ENCODE measurements around the gene PITPNC1. TPM values are rescaled to one million over a fixed set of nuclear protein-coding genes. Genes with fewer than 3 reads are reported as not detected.

The PITPNC1 gene
- total RNA-seq, 1 donor from 2014 or later = 8.1 TPM

DNA sequence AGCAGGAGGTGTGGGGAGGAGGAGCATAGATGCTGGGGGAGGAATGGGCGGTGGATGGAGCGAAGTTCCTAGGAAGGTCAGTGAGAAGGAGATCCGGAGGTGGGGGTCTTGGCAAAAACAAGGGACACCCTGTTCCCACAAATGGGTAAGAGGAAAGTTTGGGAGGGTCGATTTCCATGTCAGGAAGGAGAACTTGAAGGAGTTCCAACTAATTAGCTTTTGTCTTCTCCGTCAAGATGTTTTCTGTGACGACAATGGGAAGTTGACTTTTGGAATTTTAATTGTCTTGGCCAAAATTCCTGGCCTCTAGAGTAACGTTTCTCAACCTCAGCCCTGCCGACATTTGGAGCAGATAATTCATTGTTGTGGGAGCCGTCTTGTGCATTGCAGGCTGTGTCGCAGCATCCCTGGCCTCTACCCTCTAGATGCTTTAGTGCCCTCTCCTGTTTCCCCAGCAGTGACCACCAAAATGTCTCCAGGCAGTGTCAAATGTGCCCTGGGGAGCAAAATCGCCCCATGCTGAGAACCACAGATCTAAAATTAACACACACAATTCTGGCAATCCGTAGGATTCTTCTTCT is 97.1 kb downstream of the PITPNC1 start:
- no peak overlapping the region for H3K4me3 ChIP-seq
- TF ChIP-seq POLR2A (IDR thresholded peaks at IDR 0.05) = no peak
- TF ChIP-seq POLR2AphosphoS5 (IDR thresholded peaks at IDR 0.05; ENCODE audit: insufficient read depth in 1 of 2, low read depth in 1 of 2) = peak in 1 of 2 donors; percentile 61
- no peak for DNase-seq (ENCODE audit: extremely low spot score in 2 of 2)
- H3K27ac ChIP-seq = peak overlapping the region; percentile 54
- H3K9me3 ChIP-seq = no peaks in the 10 kb centered on the region
- no peaks in the 10 kb centered on the region for H3K27me3 ChIP-seq
- intact Hi-C loops (cut with DNase I) = loop anchor here (10.0 kb wide), 1 partner anchor 99 kb away; the partner anchor contains the start of gene PITPNC1
- H3K4me1 ChIP-seq = peaks cover 34% of the 10 kb centered on the region
- H3K36me3 ChIP-seq = no peaks in the 10 kb centered on the region

DNA sequence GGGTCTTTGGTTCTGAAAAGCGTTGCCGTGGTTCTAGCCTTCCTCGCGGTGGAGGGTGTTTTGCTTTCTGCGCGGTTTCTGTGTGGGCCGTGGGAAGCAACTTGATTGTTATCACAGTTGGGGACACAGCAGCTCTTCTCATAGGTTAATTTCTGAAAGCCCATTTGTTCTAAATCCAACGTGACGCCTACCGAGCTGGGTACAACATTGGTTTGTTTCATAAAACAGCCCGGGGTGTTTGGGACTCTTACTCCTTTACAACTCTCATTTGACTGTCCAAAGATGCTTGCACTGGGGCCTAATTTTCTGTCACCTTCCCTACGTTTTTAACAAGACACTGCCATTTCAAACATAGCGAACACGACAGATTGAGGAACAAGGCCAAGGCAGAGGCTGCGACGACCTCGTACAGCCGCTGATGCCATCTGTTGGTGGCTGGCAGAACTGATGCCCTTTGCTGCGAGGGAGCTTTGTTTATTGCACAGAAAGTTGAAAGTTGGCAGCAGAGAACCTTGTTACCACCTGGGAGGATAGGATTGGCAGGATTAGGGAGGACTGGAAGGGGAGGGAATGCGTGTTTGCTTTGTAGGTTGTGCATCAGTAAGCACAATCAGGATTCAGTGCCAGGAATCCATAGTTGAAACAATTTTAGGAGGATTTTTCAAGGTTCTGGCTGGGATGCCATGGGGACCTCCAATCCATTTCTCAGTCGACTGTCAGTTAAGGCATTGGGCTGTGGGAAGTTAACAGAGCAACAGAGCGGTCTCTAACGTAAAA is 98.3 kb downstream of the PITPNC1 start:
- TF ChIP-seq POLR2AphosphoS5 (IDR thresholded peaks at IDR 0.05; ENCODE audit: insufficient read depth in 1 of 2, low read depth in 1 of 2) (peak in 1 of 2 donors; percentile 45), POLR2A (IDR thresholded peaks at IDR 0.05) (no peak)
- TF ChIP-seq, protein P1, sequence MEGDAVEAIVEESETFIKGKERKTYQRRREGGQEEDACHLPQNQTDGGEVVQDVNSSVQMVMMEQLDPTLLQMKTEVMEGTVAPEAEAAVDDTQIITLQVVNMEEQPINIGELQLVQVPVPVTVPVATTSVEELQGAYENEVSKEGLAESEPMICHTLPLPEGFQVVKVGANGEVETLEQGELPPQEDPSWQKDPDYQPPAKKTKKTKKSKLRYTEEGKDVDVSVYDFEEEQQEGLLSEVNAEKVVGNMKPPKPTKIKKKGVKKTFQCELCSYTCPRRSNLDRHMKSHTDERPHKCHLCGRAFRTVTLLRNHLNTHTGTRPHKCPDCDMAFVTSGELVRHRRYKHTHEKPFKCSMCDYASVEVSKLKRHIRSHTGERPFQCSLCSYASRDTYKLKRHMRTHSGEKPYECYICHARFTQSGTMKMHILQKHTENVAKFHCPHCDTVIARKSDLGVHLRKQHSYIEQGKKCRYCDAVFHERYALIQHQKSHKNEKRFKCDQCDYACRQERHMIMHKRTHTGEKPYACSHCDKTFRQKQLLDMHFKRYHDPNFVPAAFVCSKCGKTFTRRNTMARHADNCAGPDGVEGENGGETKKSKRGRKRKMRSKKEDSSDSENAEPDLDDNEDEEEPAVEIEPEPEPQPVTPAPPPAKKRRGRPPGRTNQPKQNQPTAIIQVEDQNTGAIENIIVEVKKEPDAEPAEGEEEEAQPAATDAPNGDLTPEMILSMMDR (IDR thresholded peaks at IDR 0.05) = peak; percentile 4 to 80 (median 42)
- DNase-seq (ENCODE audit: extremely low spot score in 2 of 2) = no peak
- Histone ChIP-seq H3K27ac (peak overlapping the region; percentile 54), H3K4me1 (peaks cover 25% of the 10 kb centered on the region), H3K36me3 (no peaks in the 10 kb centered on the region), H3K9me3 (no peaks in the 10 kb centered on the region), H3K4me3 (no peak overlapping the region), H3K27me3 (no peaks in the 10 kb centered on the region)
- intact Hi-C loops (cut with DNase I) = loop anchor here (10.0 kb wide), 1 partner anchor 101 kb away; the partner anchor contains the start of gene PITPNC1

DNA sequence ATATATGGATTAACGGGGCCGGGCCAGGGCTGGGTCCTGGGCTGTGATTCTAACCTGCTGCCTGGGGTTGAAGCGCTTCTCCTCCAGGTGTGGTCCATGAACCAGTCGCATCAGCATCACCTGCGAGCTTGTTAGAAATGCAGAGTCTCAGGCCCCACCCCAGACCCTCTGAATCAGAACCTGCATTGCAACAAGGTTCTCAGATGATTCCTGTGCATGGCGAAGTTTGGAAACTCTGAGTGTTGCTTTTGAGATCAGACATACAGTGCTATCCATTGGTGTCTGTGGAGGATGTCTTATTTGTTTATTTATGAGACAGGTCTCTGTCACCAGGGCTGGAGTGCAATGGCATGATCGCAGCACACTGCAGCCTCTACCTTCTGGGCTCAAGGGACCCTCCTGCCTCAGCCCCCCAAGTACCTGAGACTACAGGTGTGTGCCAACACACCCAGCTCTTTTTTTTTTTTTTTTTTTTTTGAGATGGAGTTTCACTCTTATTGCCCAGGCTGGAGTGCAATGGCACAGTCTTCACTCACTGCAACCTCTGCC is 99.8 kb downstream of the PITPNC1 start:
- no peak for TF ChIP-seq POLR2A (IDR thresholded peaks at IDR 0.05)
- TF ChIP-seq, protein P1 (IDR thresholded peaks at IDR 0.05) = no peak
- TF ChIP-seq POLR2AphosphoS5 (IDR thresholded peaks at IDR 0.05; ENCODE audit: insufficient read depth in 1 of 2, low read depth in 1 of 2) = no peak
- H3K27me3 ChIP-seq = no peaks in the 10 kb centered on the region
- H3K4me3 ChIP-seq = no peak overlapping the region
- no peaks in the 10 kb centered on the region for H3K36me3 ChIP-seq
- H3K9me3 ChIP-seq = no peaks in the 10 kb centered on the region
- H3K27ac ChIP-seq = no peak overlapping the region
- peaks cover 39% of the 10 kb centered on the region for H3K4me1 ChIP-seq
- no peak for DNase-seq (ENCODE audit: extremely low spot score in 2 of 2)
- intact Hi-C loops (cut with DNase I) = loop anchor here (10.0 kb wide), 1 partner anchor 102 kb away; the partner anchor contains the start of gene PITPNC1

DNA sequence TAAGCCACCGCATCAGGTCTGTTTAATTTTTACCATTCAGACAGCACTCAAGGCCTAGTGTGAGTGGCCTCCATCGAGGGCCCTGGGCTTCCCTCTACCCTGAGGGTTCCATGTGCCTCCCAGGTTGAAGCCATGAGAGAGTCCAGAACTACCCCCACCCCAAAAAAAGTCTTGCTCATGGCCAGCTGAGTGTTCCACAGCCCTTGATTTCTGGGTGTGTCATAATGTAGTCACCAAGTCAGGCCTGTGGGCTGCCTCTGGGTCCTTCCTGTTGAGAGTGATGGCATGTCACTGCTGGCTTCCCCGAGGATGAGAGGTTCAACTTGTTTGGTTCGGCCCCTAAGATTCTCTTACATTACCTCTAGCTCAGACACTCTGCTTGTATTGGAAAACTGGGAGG is 100.6 kb downstream of the PITPNC1 start:
- TF ChIP-seq, protein P1 (IDR thresholded peaks at IDR 0.05) = no peak
- TF ChIP-seq POLR2AphosphoS5 (IDR thresholded peaks at IDR 0.05; ENCODE audit: insufficient read depth in 1 of 2, low read depth in 1 of 2) (no peak), POLR2A (IDR thresholded peaks at IDR 0.05) (no peak)
- H3K9me3 ChIP-seq = no peaks in the 10 kb centered on the region
- intact Hi-C loops (cut with DNase I) = loop anchor here (10.0 kb wide), 1 partner anchor 103 kb away; the partner anchor contains the start of gene PITPNC1
- peak overlapping the region; percentile 25 for H3K27ac ChIP-seq
- no peak for DNase-seq (ENCODE audit: extremely low spot score in 2 of 2)
- H3K36me3 ChIP-seq = no peaks in the 10 kb centered on the region
- H3K27me3 ChIP-seq = no peaks in the 10 kb centered on the region
- H3K4me1 ChIP-seq = peaks cover 47% of the 10 kb centered on the region
- H3K4me3 ChIP-seq = no peak overlapping the region

DNA sequence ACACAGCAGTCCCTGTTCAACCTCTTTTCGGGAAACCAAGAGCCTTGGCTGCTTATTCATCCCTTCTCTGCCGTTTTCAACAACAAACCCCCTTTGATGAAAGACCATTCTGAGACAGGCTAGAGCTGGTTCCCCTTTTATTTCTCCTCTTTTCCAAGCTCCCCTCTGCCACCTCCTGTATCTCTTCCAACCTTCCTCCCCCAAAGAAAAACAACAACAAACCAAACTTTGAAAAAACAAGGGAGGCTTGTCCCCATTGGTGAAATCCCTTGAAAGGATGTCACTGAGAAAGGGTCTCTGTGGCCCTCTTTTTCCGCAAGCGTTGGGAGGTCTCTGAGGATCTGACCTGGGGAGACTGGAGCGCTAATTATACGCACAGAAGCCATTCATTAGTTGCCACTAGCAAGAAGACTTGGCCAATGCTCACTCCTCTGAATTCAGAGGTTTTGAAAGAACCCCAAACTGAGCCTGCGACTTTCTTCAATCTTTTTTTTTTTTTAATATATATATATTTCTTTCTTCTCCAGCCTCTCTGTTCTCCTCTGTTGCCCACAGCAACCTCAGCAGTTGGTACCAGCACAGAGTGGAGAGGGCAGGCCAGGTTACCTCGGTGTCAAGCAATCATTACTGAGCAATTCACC is 101.4 kb downstream of the PITPNC1 start:
- Histone ChIP-seq H3K4me3 (no peak overlapping the region), H3K27ac (peak overlapping the region; percentile 25), H3K36me3 (no peaks in the 10 kb centered on the region), H3K9me3 (no peaks in the 10 kb centered on the region), H3K4me1 (peaks cover 50% of the 10 kb centered on the region), H3K27me3 (no peaks in the 10 kb centered on the region)
- intact Hi-C loops (cut with DNase I) = loop anchor here (10.0 kb wide), 1 partner anchor 104 kb away; the partner anchor contains the start of gene PITPNC1
- no peak for DNase-seq (ENCODE audit: extremely low spot score in 2 of 2)
- no peak for TF ChIP-seq POLR2AphosphoS5 (IDR thresholded peaks at IDR 0.05; ENCODE audit: insufficient read depth in 1 of 2, low read depth in 1 of 2)
- TF ChIP-seq, protein P1 (IDR thresholded peaks at IDR 0.05) = no peak
